CD4-positive, alpha-beta T cell treated with Interferon gamma for 1 hour (primary cell): ENCODE measurements around the gene TMEM80.
"Not testable (repeated sequence)": the region's sequence is repeated elsewhere in the genome, so short reads cannot be mapped to it uniquely, and the experiment has no call there.

Source experiments
- DNase-seq: peaks from one replicate; pipeline ENCODE4 v3.0.0-alpha.2; 2020

The TMEM80 gene

DNA sequence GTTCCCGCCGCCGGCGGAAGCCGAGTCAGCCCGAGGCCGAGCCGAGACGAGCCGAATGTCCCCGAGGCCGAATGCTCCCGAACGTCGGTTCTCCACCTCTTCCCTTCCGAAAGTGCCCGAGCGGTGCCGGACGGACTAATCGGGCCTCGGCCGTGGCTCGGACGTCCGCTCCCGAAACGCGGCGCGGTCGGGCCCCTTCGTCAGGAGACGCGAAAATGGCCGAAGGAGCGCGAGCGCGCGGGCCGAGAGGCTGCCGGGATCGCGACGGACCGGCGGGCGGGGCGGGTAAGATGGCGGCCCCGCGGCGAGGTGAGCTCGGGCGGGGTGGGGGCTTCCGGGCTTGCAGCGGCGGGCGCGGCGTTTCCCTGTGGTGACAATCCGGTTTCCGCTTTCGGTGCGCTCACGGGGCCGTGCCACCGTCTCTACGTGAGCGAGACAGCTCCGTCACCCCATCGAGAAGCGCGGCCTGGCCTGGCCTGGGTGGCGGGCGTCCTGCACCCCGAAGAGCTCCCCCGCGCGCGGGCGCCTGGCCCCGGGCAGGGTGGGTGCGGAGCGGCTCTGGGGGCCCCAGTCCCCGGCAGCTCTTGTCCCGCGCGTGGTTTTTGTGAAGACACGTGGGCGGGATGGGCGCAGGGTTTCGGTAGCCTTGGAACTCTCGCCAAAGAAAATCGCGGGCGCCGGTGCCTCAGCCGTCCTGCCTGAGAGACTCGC, at the start of gene TMEM80:
Gene TMEM80, plus strand, starts transcription at position 279 of the 711 bp plus-strand sequence. Its CDS starts 12 bp downstream, at position 291.
- DNase-seq: peak; percentile 98

DNA sequence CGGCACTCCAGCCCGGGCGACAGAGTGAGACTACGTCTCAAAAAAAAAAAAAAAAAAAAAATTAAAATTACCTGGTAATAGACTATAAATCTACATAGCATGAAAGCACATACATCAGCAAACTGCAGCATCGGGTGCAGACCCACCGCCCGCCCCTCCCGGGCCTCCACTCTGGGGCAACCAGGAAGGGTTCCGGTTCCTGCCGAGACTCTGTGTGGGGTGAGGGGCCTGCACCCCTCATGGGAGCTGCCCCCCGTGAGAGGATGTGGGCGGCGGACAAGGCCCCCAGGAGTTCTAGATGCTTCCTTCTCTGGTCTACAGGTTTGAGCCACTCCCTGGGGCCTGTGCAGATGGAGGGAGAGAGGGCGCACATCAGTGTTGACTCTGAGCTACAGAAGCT, 49.4 kb upstream of the TMEM80 start:
- no peak for DNase-seq

DNA sequence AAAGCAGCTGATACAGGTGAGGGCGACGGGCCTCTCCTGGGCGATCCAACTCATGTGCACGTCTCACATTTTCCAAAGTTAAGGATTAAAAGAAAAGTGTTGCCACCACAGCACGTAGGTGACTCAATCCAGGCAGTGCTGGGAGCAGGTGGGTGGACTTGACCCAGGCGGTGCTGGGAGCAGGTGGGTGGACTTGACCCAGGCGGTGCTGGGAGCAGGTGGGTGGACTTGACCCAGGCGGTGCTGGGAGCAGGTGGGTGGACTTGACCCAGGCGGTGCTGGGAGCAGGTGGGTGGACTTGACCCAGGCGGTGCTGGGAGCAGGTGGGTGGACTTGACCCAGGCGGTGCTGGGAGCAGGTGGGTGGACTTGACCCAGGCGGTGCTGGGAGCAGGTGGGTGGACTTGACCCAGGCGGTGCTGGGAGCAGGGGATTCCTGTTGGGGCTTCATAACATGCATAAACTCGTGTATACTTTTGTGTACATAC, 47.9 kb upstream of the TMEM80 start:
- DNase-seq: not testable (repeated sequence)

DNA sequence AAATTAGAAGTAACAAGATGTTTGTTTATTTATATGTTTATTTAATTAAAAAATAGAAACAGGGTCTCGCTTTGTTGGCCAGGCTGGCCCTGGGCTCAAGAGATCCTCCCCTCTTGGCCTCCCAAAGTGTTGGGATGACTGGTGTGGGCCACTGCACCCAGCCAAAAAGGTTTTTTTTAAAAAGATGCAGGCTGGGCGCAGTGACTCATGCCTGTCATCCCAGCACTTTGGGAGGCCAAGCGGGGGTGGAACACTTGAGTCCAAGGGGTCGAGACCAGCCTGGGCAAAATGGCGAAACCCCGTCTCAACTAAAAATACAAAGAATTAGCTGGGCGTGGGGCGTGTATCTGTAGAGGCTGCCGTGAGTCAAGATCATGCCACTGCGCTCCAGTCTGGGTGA, 45.1 kb upstream of the TMEM80 start:
- DNase-seq: no peak

DNA sequence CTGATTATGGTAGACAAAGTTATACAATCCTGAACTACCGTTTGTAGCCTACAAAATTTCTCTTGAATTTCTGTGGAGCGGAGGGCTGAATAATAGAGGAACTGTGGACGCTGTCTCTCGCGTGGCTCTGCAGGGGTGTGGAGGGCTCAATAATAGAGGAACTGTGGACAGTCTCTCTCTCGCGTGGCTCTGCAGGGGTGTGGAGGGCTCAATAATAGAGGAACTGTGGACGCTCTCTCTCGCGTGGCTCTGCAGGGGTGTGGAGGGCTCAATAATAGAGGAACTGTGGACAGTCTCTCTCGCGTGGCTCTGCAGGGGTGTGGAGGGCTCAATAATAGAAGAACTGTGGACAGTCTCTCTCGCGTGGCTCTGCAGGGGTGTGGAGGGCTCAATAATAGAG, 42.5 kb upstream of the TMEM80 start:
- DNase-seq: peak; percentile 13

DNA sequence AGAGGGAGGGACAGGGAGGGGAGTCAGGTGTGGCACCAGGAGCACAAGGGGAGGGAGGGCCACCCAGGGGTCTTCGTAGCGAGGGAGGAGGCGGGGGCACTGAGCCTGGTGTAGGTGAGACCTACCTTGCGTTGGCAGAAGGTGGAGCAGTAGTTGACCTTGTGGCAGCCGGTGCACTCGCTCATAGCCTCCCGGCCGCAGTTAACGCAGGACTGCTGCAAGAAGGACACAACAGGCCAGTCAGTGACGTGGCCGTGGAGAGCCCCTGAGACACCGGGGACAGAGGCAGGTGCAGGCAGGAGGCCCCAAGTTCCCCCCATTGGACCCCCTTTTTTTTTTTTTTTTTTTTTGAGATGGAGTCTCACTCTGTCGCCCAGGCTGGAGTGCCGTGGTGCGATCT, 41.8 kb upstream of the TMEM80 start:
- no peak for DNase-seq

DNA sequence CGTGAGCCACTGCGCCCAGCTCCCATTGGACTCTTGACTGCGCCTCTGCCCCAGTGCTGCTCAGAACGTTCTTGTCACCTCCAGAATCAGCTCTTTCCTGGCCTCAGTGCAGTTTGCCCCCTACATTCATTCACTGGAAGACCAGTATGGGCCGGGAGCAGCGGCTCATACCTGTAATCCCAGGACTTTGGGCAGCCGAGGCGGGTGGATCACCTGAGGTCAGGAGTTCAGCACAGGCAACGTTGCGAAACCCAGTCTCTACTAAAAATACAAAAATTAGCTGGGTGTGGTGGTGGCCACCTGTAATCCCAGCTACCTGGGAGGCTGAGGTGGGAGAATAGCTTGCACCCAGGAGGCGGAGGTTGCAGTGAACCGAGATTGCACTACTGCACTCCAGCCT, 41.2 kb upstream of the TMEM80 start:
- DNase-seq: not testable (repeated sequence)

DNA sequence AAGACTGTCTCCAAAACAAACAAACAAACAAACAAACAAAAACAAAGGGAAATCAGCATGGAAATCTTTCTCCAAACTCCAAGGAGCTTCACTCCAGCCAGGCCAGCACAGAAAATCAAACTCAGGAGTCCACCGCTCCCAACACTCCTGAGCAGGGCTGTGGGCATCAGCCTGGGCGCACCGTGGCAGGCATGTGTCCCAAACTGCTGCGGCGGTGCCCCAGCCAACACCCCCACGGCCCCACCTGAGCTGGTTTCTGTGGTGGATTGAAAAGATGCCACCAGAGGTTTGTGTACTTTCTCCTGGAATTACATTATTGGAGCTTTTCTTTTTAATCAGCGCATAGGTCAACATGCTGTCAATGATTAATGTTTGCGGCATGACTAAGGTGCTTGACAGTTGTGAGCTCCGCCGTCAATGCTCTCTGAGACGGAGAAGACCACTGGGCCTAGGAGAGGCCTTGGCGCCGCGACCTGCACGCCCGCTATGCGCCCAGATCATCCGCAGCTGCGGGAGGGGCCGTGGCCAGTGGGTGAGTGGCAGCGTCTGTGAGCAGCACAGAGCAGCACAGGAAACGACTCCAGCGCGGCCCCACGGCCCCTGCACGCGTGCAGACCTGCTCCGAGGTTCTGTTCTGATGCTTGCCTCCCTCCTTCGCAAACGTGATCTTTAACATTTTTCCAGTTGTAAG, 40.4 kb upstream of the TMEM80 start:
- no peak for DNase-seq

DNA sequence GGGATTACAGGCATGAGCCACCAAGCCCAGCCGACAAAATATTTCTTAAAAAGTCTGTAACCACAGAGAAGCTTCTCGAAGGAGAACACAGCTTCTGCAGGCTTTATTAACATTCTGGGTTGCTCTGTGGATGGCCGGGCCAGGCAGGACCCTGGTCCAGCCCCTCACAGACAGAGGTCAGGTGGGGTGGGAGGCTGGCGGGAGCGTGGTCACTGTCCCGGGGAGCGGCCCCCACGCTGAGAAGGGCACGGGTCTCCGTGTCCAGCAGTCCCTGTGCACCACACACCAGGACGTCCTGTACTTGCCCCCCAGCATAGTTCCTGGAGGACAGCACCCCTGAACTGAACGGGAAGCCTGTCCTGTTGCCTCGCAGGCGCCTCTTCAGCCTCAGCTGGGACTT, 39.2 kb upstream of the TMEM80 start:
- DNase-seq: no peak

DNA sequence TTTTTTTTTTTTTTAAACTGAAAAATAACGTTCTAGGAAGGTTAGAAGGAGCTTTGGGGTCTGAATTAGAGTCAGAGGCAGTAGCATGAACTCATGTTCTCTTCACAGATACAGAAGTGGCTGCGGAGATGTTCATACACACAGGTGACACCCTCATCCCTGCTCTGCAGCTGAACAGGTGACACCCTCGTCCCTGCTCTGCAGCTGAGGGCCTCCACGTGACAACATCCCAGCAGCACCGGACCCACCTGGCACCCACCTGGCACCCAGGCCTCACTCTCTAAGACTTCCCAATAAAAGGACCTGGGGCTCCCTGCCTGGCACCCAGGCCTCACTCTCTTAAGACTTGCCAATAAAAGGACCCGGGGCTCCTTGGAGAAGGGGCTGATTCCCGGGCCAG, 38.8 kb upstream of the TMEM80 start:
- no peak for DNase-seq

DNA sequence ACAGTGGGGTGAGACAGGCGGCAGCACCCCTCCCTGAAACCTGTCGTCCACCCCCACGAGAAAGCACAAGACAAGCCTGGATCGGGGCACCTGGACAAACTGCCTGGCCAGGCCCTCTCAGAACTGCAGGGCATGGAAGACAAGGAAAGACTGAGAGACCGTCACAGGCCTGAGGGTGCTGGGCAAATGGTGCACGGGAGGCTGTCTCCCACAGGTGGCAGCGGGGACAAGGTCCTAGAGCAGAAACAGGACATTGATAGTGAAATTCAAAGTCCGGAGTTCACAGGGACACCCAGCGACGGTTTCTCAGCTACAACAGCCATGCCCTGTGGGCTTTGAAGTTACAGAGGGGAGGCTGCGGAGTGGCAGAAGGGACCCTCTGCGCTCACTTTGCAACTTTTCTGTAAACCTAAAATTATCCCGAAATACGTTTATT, 37.9 kb upstream of the TMEM80 start:
- no peak for DNase-seq

DNA sequence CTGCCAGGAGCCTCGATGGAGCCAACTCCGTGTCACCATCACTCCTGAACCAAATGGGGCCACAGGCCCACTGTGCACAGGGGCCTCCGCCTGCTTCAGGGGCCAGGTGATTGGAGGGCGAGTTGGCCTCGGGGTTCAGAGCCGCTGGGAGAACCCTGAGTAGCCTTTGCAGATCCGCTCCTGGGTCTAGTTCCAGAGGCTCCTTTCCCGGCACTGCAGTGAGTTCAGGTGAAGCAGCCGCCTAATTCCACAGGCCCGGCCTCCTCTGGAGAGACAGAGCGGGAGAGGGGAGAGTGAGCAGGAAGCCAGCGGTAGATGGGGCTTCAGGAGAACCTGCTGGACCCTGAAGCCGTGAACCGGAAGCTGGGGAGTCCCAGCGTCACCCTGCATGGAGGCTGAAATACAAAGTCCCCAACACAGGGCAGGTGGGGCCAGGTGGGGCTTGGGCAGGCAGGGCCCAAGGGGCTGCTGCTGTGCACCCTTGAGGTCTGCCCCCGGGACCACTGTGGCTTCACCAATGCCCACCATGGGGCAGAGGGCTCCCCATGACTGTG, 36.0 kb upstream of the TMEM80 start:
- no peak for DNase-seq

DNA sequence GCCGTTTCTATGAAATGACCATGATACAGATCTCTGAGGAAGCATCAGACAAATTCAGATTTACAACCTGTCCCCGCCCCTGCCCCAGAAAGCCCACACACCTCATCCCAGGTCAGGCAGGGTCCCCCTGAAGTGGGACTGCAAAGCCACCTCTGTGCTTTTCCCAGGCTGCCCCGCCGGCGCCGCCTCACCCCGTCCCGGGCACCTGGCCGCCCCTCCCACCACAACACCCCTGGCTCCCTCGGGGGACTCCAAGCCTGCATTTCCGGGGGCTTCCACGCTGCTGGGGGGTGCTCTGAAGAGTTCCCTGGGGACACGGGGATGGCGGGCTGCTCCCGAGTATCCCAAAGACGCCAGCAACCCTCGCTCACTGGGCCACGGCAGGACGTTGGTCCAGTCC, 35.3 kb upstream of the TMEM80 start:
- no peak for DNase-seq

DNA sequence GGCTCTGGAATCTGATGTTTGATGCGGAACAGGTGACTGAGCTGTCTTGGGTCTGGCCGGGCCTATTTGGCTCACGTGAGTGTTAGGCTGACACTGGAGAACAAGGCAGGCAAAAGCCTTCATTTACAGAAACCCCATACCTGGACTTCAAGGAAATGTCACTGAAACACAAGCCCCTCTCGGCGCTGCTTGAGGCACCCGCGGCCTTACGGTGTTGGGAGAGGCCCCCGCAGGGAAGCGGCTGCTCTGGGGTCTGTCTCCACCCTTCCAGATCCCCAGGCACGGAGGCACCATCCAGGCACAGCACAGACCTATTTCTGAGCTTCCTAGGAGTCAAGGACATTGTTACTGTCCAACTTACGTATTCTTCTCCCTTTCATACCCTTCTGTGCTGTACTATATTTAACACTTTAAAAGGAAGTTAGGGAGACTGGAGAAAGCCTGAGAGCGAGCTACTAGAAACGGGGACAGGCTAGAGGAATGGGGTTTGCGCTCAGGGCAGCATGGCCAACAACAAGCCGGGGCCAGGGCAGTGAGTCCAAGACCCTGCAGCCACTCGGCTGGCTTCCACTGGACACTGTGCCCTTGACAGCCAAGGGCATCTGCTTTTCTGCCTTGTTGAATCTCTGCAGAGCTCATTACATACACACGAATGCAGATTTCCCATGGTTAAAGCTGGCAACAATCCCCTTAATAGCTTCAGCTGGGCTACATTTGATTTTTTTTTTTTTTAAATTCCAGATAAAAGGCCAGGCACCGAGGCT, 34.8 kb upstream of the TMEM80 start:
- DNase-seq: no peak

DNA sequence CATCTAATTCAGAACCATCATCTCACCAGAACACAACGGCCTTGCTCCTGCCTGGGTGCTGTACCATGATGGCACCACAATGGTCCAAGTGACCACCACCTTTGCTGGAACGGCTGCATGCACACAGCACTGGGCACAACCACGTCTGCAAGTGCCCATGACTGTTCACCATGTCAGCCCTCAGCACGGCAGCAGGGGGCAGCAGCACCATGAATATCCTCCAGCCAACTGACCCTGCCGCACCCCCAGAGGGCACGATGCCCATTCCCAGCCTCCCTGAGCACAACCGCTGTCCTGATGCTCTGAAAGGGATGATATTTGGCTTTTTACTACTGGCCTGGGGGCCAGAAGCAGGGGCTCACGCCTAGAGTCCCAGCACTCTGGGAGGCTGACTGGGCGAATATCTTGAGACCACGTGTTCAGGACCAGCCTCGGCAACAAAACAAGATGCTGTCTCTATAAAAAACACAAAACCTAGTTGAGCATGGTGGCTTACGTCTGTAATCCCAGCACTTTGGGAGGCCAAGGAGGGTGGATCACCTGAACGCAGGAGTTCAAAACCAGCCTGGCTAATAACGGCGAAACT, 32.8 kb upstream of the TMEM80 start:
- peak; percentile 49 for DNase-seq

DNA sequence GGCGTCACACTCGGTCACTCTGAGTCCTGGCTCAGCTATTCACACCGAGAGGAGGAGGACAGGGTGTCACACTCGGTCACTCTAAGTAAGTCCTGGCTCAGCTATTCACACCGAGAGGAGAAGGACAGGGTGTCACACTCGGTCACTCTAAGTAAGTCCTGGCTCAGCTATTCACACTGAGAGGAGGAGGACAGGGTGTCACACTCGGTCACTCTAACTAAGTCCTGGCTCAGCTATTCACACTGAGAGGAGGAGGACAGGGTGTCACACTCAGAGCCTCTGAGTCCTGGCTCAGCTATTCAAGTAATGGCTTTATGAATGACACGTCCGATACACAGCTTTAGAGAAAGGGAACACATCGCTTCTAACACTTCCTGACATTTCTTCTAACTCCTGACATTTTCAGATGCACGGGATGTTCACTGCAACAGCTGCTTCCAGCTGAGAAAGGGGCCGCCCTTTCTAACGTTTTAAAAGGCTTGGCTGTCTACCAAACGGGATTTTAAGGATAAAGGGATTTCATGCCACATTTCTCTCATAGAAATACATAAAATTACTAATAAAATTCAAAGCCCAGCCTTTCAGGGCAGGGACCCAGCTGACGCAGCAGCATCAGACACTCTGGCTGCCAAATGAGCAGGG, 30.4 kb upstream of the TMEM80 start:
- no peak for DNase-seq

DNA sequence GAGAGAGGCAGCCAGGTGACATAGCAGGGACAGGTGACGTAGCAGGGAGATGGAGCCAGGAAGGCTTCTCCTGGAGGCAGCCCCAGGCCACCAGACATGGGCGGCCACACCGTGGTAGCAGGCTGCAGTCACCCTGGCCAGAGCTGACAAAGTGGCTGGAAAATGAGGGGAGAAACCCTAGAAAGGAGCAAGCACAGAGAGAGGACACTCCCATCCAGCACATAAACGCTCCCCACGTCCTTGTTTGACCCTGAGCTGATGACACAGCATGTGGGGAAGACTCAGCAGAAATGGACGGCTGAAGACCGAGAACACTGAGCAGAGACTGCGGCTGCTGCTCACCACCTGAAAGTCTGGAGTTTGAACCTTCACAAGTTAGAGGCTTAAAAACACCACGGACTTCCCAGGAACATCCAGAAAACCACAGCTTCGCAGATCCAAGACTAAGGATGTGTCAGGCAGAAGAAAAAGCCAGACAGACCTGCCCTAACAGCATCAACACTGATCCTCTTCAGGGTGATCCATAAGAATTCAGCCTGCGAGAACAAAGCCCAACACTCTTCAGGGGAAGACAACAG, 29.8 kb upstream of the TMEM80 start:
- DNase-seq: no peak

DNA sequence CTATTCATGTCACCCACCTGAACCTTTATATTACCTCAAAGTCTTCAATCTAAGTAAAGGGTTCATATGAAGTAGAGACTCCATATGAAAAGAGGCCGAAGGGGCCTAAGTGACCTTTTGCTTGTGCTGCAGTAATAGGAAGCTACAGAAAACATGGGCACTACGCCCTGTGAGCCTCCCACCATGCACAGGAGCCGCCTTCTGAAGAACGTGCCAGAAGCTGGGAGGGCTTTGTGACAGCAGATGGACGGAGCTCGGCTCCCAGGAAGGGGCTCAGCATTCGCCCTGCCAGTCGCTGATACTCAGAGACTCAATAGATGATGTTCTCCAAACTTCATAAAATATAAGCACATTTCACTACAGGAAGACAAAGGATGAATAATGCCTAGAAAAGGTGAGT, 21.8 kb upstream of the TMEM80 start:
- no peak for DNase-seq

DNA sequence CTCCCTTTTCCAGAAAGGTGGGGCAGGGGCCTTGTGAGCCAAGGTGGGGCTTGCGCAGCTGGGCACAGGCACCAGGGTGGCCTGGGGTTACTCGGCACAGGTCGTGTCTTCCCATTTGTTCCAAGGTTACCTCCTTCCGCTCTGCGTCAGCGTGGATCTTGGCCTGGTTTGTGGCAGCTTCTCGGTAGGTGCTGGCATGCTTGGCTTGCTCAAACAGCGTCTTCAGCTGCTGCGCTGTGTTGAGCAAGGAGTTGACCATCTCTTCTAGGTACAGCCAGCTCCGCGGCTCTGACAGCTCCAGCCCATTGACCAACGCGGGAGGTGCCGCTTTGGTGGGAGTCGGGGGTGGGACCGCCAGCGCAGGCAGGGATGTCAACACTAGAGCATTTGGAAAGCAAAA, 21.2 kb upstream of the TMEM80 start:
- no peak for DNase-seq

DNA sequence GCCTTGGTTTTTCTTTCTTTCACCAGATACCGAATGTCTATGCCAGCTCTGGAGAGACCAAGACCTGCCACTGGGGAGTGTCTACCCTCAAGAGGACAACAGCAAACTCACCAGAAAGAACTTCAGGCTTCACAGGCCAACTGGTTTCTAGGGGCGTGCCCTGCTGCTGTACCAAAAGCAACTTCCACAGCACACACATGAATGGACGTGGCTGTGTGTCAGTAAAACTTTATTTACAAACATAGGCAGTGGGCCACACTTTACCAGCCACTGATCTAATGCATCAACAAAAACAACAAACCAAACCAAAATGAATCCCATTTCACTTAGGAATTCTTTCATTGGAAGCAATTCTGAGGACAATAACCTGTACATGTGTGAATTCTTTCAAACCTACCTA, 17.3 kb upstream of the TMEM80 start:
- no peak for DNase-seq

DNA sequence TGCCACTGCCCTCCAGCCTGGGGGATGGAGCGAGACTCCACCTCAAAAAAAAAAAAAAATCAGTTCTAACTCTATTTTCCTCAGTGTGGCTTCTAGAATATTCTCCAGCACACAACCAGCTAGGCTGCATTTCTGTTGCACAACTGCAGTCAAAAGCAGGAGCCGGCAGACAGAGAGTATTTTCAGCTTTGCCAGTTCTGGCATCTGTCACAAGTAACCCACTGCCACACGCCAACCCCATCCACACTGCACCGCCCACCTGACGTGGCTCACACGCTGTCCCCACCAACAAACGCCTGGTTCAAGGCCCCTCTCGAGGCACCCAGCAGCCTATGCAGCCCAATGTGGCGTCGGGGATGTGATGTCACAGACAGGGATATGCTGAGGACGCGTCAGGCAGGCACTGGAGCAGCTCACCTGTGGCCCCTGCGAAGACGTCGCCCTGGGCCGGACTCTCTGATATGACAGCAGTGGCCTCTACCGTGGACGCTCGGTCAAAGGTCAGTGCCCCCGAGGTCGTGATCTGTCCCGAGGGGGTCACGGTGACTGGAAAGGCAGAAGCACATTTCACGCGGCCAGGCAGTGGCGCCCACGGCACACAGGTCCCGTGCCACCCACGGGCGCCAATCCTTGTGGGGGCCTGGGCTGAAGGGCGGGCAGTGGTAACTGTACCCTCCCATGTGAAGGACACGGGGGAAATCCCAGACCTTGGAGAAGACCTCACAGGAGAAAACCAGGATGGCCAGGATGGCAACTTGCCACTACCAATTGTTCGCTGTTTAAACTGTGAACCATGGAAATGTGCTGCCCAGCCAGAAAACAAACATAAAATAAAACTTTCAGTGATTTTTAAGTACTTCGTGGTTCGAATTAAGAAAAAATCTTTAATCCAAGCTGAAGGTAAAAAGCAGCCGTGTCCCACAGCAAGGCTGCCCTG, 16.1 kb upstream of the TMEM80 start:
- DNase-seq: no peak
